K562 (cell line): ENCODE measurements around the gene RABL2A.
"Not testable (repeated sequence)": the region's sequence is repeated elsewhere in the genome, so short reads cannot be mapped to it uniquely, and the experiment has no call there.

Source experiments
- EHMT2 ChIP-seq: fragments of 450-650 bp; IDR thresholded peaks from 2 replicates; pipeline ENCODE4 v1.6.1; 2018; ENCODE audit warnings: antibody characterized with exemption
- POLR2A ChIP-seq: fragments of 450-650 bp; conservative IDR thresholded peaks from 2 replicates; pipeline ENCODE4 v1.6.1; 2016
- RAD51 ChIP-seq: fragments of 450-650 bp; IDR thresholded peaks from 2 replicates; pipeline ENCODE4 v1.7.1; 2016; ENCODE audit warnings: low read depth, mild to moderate bottlenecking, borderline replicate concordance
- REST ChIP-seq, 2 experiments: fragments of 450-650 bp; formaldehyde crosslinking in 1 of 2; IDR thresholded peaks; 2 replicates each; pipeline versions ENCODE4 v1.4.0 to v1.6.1; 2014 to 2020; ENCODE audit warnings: mild to moderate bottlenecking in 2 of 2, borderline replicate concordance in 1 of 2, low read depth in 1 of 2

DNA sequence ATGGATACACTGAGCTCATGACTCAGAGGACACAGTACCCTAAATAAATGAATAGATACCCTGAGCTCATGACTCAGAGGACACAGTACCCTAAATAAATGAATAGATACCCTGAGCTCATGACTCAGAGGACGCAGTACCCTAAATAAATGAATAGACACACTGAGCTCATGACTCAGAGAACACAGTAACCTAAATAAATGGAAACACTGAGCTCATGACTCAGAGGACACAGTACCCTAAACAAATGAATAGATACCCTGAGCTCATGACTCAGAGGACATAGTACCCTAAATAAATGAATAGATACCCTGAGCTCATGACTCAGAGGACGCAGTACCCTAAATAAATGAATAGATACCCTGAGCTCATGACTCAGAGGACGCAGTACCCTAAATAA is 25.5 kb downstream of the RABL2A start:
- not testable (repeated sequence) for TF ChIP-seq EHMT2; RAD51; POLR2A; REST (IDR thresholded peaks at IDR 0.05; ENCODE audit: borderline replicate concordance); REST (CRISPR knock-in tag; IDR thresholded peaks at IDR 0.05; ENCODE audit: low read depth)
